Stimulated activated CD4-positive, alpha-beta T cell treated with anti-CD3 and anti-CD28 coated beads, Interleukin-2, amount 100 ng/mL, for 4 hours (primary cell): ENCODE results near the gene SIT1.

Experiments used
- DNase-seq: peaks from one replicate; pipeline ENCODE4 v3.0.0-alpha.2; 2020; ENCODE audit warnings: low read depth

Gene SIT1

GRCh38 chr9:35650341-35651158 is at the start of gene SIT1:
TSS of gene SIT1 (minus strand) at chr9:35650931. CDS start at chr9:35650853, 78 bp downstream.
- DNase-seq = no peak

DNA sequence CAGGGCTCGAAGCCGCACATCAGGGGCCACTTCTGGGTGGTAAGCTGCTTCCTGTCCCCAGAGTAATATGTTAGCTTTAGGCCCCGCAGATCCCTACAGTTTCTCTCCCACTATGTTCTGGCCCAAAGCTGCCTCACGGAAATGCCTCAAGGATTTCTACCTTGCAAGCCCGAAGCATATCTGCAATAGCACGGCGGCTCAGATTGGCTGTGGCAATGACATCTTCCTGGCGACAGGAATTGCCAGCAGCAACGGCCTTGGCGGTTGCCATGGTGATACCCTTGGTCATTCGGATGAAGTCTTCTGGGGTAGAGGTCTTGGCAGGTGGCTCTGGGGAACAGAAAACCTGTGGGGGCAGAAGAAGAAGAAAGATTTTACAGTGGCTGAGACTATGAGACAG is 49.3 kb upstream of the SIT1 start:
- no peak for DNase-seq

DNA sequence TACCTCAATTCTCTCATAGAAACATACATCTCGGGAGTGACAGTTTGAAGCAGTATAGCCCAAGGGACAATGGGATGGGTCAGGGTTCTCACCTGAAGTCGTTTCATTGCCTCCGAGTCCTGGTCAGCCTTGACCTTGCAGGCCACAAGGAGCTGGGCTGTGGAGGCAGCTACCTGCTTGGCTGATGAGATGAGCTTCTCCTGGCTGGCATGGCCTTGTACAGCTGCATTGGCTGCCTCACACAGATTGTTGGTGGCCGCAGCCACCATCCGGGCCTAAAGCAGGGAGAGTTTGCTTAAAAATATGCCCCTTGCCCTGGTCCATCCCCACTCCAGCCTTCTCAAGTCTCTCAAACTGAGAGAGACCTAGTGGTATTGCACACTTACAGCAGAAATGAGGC is 47.5 kb upstream of the SIT1 start:
- no peak for DNase-seq

DNA sequence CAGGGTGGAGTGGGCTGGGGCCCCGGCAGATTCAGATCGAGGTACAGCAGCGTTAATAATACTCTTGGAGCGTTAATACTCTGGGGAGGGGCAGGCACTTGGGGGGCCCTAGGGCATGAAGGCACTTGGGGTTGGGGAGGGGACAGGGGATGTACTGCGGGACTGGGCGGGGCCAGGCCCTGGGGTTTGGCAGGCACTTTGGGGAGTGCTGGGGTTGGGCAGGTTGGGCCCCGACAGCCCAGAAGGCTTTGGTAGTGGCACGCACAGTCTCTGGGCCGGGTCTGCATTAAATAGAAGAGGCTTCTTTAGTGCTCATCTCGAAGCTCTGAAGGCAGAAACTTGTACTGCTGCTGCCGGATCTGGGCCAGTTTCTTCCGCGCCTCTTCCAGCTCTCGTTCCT is 46.8 kb upstream of the SIT1 start:
- DNase-seq = no peak

DNA sequence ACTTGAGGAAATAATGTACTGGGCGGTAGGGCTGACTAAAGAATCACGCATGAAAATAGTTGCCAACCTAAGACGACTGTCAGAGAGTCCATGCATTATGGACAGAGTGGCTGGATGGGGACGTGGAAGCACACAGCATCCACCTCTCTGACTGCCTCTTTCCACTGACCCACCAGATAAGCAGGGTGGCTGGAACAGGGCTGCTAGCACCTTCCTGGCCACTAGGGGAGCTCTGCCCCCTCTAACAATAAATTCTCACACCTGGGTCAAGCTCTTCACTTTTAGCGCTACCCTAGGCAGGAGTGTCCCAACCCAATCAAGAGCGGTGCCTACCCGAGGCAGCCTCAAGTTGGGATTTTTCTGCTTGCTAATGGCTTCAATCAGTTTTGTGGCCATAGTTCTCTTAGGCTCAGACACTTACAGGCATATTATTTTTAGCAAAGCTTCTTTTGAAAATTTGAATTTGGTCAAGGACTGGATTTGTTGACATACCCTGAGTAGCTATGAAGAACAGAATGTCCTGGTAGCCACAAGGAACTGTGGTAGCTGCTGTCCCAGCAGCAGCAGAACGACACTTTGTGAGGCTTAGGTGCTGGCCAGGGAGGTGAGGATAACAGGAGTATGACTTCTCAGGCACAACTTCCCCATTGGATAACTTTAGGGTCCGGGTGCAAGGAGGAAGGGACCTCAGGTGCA is 45.9 kb upstream of the SIT1 start:
- peak; percentile 24 for DNase-seq

DNA sequence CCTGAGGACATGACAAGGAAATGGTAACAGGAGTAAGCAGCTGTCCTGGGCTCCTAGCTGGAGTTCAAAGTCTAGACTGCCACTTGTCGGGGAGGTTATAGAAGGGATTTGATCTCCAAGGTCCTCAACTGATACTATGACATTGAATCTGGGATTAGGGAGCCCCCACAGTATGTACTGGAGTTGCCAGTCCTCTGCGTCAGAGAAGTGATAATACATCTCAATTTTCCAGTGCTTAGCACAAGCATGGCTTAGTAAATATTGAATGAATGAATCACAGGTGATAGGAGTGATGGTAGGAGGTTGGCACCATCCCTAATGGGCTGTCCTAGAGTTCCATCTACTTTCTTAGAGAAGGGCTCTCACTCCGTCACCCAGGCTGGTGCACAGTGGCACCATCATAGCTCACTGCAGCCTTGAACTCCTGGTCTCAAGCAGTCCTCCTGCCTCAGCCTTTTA is 45.2 kb upstream of the SIT1 start:
- no peak for DNase-seq

DNA sequence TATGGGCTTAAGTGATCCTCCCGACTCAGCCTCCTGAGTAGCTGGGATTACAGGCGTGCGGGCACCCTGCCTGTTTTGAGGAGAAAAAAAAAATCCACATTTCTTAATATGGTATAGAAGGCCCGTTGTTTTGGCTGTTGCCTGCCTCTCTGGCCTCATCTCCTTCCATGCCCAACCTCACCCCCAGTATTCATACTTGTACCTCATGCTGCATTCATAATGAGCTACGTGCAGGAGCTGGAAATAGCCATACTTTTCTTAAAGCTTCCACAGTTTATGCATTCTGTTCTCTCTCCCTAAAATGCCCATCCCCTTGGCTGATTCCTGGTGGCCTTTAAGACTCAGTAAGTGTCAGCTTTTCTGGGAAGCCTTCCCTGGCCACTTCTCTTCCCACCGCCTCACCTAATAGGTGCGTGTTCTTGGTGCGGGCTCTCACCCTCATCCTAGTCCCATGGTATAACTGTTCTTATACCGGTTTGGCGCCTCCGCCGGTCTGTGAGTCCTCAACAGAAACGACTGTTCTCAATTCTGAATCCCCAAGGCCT is 41.1 kb upstream of the SIT1 start:
- DNase-seq = no peak

GRCh38 chr9:35691334-35691650 is 40.6 kb upstream of the SIT1 start:
- DNase-seq = no peak

- DNase-seq = no peak
Measured at GRCh38 chr9:35690614-35691333, 40.0 kb upstream of the SIT1 start.

GRCh38 chr9:35690294-35690613 is 39.5 kb upstream of the SIT1 start:
- DNase-seq = no peak

DNA sequence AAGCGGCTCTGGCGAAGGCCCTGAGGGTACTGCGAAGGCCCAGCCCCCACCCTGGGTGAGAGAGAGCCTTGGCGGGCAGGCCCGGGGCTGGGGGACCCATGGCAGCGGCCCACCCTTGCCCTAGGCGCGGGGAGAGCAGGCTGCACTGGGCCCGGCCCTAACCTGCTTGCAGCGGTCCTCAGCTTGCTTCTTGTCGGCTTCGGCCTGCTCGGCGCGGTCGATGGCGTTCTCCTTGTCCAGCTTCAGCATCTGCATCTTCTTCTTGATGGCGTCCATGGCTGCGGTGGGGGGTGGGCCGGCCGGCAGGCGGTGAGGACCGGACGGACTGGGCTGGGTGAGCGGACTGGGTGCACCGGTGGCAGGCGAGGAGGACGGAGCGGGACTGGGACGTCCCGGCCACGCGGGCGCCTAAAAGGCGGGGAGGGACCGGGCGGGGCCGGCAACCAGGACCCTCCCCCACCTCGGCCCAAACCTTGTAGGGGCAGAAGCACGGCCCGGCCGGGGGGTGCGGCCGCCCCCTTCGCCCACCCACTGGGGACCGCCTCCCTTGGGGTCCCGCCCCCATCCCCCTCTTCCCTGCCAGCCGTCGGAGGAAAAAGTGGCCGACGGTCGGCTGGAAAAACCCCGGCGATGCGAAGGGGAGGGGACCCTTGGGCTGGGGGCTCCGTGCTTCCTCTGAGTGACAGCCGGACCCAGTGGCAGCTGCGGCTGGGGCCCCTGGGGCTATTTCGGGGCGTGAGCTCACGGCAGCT is 39.0 kb upstream of the SIT1 start, which contains the start of gene TPM2:
Gene TPM2, minus strand, starts transcription at position 384 of the 752 bp plus-strand sequence. Its CDS starts 108 bp downstream, at position 276.
- DNase-seq = no peak

GRCh38 chr9:35688558-35689541 is 38.1 kb upstream of the SIT1 start:
- no peak for DNase-seq

DNA sequence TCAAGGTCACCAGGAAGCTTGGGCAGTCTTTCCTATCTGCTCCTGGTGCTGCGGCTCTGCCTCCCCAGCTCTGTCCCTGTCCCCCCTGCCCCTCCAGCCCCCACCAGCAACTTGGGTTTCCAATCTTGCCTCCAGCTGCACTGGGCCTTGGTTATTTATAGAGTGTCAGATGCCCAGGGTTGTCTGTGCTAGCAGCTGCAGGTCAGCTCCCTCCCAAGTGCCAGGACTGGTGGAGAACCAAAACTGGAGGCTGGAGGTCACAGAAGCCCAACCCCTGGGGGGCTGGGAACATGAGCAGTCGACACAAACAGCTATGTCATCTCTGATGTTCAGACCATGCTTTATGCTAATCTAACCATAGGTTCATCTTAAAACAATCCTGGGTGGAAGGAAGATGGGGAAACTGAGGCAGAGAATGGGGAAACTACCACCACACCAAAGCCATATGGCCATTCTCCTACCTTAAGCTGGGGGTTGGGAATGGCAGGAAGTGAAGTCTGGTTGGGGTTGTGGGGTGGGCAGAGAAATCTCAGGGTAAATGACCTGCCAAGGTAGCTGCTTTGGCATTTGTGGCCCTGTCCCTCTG is 37.3 kb upstream of the SIT1 start:
- DNase-seq = no peak

DNA sequence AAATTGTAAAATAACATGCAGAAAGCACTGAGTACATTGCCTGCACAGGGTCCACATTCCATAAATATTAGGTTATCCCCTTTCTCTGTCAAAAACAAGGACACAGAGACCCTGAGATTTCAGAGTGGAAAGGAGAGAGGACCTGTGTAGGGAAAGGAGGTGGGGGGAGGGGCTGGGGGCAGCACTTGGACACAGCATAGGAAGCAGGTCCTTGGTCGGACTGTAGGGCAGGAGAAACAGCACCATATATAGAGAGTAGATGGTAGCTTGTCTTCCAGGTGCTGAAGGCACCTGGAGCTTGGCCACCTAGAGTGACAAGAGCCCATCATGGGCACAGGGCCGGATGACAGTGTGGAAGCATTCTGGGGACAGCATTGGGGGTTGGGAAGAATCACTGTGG is 36.6 kb upstream of the SIT1 start:
- DNase-seq = no peak

GRCh38 chr9:35686222-35687203 is 35.8 kb upstream of the SIT1 start:
- DNase-seq = no peak

- no peak for DNase-seq
Measured at GRCh38 chr9:35685506-35685905, 34.8 kb upstream of the SIT1 start.

DNA sequence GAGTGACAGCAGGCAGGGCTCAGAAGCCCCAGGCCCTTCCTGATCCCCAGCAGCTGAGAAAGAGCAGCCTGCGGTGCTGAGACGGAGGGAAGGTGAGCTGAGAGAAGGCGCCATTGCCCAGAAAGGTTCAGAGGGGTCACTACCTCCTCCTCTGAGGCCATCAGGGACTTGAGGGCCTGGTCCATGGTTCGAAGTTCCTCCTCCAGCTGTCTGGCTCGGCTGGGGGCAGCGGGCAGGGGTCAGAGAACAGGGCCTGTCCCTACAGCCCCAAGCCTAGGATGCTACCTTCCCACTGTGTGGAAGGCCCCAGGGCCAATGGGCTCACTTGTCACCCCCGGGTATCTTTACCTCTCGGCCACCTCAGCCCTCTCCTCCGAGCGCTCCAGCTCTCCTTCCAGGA is 34.2 kb upstream of the SIT1 start:
- no peak for DNase-seq

DNA sequence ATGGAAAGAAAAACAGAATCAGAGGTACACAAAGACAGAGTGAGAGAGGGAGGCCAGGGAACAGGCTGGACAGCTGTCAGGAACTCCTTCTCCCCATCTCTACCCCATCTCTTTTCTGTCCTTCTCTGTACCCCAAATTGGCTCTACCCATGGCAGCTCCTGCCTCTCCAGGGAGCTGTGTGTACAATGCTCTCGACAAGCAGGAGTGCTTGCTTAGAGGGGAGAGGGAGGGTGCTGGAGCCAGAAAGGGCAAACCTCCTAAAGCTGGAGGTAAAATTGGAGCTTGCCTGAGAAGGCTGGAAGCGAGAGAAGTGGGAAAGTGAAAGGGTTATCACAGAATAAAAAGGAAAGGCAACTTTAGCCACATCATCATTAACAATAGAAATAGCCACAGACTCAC is 32.6 kb upstream of the SIT1 start:
- DNase-seq = no peak
